22Rv1 (cell line): ENCODE data around the gene TMEM183A.

ENCODE experiments used
- ZFX ChIP-seq: fragments of 450-650 bp; IDR thresholded peaks from 2 replicates; pipeline ENCODE4 v1.6.1; 2017; ENCODE audit warnings: antibody characterized with exemption, borderline replicate concordance
- TF ChIP-seq, protein P1 (sequence below): fragments of 450-650 bp; IDR thresholded peaks from 2 replicates; pipeline ENCODE4 v1.5.1; 2017; ENCODE audit warnings: mild to moderate bottlenecking

DNA sequence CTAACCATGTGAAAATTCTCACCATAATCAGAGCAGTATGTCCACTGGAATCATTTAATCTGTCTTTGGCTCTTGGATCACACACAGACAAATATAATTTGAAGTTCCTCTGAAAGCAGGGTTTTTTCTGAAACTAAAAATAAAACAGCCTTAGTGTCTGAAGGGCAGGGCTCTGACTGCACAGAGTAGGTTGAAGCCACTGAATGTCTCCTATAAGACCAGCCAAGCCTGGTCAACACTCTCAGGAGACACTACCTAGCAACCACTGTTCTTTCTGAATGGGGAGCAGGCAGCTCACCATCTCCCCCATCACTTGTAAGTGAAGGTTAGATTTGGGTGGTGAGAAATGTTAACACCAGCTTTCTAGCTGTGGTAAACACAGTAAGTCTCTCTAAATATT is 16.1 kb upstream of the TMEM183A start:
- TF ChIP-seq, protein P1, sequence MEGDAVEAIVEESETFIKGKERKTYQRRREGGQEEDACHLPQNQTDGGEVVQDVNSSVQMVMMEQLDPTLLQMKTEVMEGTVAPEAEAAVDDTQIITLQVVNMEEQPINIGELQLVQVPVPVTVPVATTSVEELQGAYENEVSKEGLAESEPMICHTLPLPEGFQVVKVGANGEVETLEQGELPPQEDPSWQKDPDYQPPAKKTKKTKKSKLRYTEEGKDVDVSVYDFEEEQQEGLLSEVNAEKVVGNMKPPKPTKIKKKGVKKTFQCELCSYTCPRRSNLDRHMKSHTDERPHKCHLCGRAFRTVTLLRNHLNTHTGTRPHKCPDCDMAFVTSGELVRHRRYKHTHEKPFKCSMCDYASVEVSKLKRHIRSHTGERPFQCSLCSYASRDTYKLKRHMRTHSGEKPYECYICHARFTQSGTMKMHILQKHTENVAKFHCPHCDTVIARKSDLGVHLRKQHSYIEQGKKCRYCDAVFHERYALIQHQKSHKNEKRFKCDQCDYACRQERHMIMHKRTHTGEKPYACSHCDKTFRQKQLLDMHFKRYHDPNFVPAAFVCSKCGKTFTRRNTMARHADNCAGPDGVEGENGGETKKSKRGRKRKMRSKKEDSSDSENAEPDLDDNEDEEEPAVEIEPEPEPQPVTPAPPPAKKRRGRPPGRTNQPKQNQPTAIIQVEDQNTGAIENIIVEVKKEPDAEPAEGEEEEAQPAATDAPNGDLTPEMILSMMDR: no peak
- TF ChIP-seq ZFX: no peak
